DMS114 treated with DMSO at 0.1 percent for 48 hours (cell line): ENCODE data around the gene PLEKHA5.

Experiments
- DNase-seq: peaks from one replicate; lab custom pipeline; 2025; ENCODE audit not compliant: unreplicated experiment; lab: John Stamatoyannopoulos, UW

Gene PLEKHA5

GRCh38 chr12:19198272-19198671 is 68.7 kb downstream of the PLEKHA5 start:
- DNase-seq: no peak

- DNase-seq: no peak
These were observed 69.8 kb downstream of the PLEKHA5 start for GRCh38 chr12:19199332-19199731.

GRCh38 chr12:19200261-19200660 is 70.7 kb downstream of the PLEKHA5 start:
- DNase-seq: no peak

- no peak for DNase-seq
These were observed 72.1 kb downstream of the PLEKHA5 start for GRCh38 chr12:19201661-19202060.

GRCh38 chr12:19203013-19203412 is 73.5 kb downstream of the PLEKHA5 start:
- DNase-seq: no peak

GRCh38 chr12:19203539-19204506 is 74.3 kb downstream of the PLEKHA5 start:
- DNase-seq: no peak

- no peak for DNase-seq
These were observed 75.6 kb downstream of the PLEKHA5 start for GRCh38 chr12:19205120-19205519.

GRCh38 chr12:19206493-19207077 is 77.1 kb downstream of the PLEKHA5 start:
- DNase-seq: no peak

- no peak for DNase-seq
These were observed 78.9 kb downstream of the PLEKHA5 start for GRCh38 chr12:19208456-19208855.

- no peak for DNase-seq
These were observed 80.1 kb downstream of the PLEKHA5 start for GRCh38 chr12:19209661-19210060.

GRCh38 chr12:19211802-19212201 is 82.3 kb downstream of the PLEKHA5 start:
- no peak for DNase-seq

GRCh38 chr12:19212245-19212644 is 82.7 kb downstream of the PLEKHA5 start:
- no peak for DNase-seq

- DNase-seq: no peak
These were observed 84.5 kb downstream of the PLEKHA5 start for GRCh38 chr12:19214020-19214419.

GRCh38 chr12:19215115-19215514 is 85.6 kb downstream of the PLEKHA5 start:
- no peak for DNase-seq

GRCh38 chr12:19217446-19217845 is 87.9 kb downstream of the PLEKHA5 start:
- DNase-seq: no peak

GRCh38 chr12:19220205-19220604 is 90.7 kb downstream of the PLEKHA5 start:
- no peak for DNase-seq

- DNase-seq: no peak
These were observed 91.4 kb downstream of the PLEKHA5 start for GRCh38 chr12:19220852-19221466.

GRCh38 chr12:19222558-19222957 is 93.0 kb downstream of the PLEKHA5 start:
- no peak for DNase-seq

GRCh38 chr12:19223018-19223417 is 93.5 kb downstream of the PLEKHA5 start:
- no peak for DNase-seq

GRCh38 chr12:19223695-19224094 is 94.2 kb downstream of the PLEKHA5 start:
- no peak for DNase-seq

- DNase-seq: no peak
These were observed 95.2 kb downstream of the PLEKHA5 start for GRCh38 chr12:19224746-19225145.
